Tibial nerve (tissue), 3 donors: ENCODE results near the gene MAFG.

ENCODE experiments used
- CTCF ChIP-seq, 5 experiments: fragments of 200-600 bp in 3 of 5; fragments of 450-650 bp in 2 of 5; sonication (generic) in 3 of 5; IDR thresholded peaks; one replicate each; pipeline ENCODE4 v1.5.1; 2016 to 2019; ENCODE audit warnings: antibody characterized with exemption in 5 of 5, mild to moderate bottlenecking in 3 of 5, moderate library complexity in 2 of 5
- POLR2A ChIP-seq, 2 donors: fragments of 450-650 bp; IDR thresholded peaks; one replicate each; pipeline ENCODE4 v1.6.1; 2017; ENCODE audit warnings: antibody characterized with exemption in 2 of 2, mild to moderate bottlenecking in 2 of 2, moderate library complexity in 2 of 2

- TF ChIP-seq CTCF (IDR thresholded peaks at IDR 0.05) = no peak
- TF ChIP-seq POLR2A (IDR thresholded peaks at IDR 0.05) = no peak
Measured at GRCh38 chr17:81901167-81902022, 26.1 kb downstream of the MAFG start.
